Fibroblast of mammary gland (primary cell): ENCODE results near the gene AK9.
"Not testable (repeated sequence)": the region's sequence is repeated elsewhere in the genome, so short reads cannot be mapped to it uniquely, and the experiment has no call there.

ENCODE experiments used
- DNase-seq: peaks from one replicate; pipeline ENCODE4 v3.0.0-alpha.2; 2010; ENCODE audit warnings: low read depth
- H3K4me3 ChIP-seq: 2 replicates; pipeline ENCODE4 v1.5.1; 2011; ENCODE audit warnings: low read depth, mild to moderate bottlenecking, low read length, moderate library complexity; ENCODE audit not compliant: control insufficient read depth
- CTCF ChIP-seq: conservative IDR thresholded peaks from 2 replicates; pipeline ENCODE4 v1.5.1; 2011; ENCODE audit warnings: low read depth, low read length, inconsistent platforms; ENCODE audit not compliant: control insufficient read depth, insufficient read depth

Gene AK9

GRCh38 chr6:109466212-109466923 lies 224.6 kb downstream of the AK9 start:
- no peak for DNase-seq
- TF ChIP-seq CTCF, result no peak
- H3K4me3 ChIP-seq, result no peak overlapping the region

GRCh38 chr6:109465772-109466171 lies 225.2 kb downstream of the AK9 start:
- TF ChIP-seq CTCF, result no peak
- no peak for DNase-seq
- no peak overlapping the region for H3K4me3 ChIP-seq

GRCh38 chr6:109461733-109462526 lies 229.1 kb downstream of the AK9 start:
- no peak for TF ChIP-seq CTCF
- no peak overlapping the region for H3K4me3 ChIP-seq
- no peak for DNase-seq

GRCh38 chr6:109461205-109461604 lies 229.8 kb downstream of the AK9 start:
- H3K4me3 ChIP-seq, DNase-seq: not testable (repeated sequence)

- DNase-seq, result no peak
- TF ChIP-seq CTCF, result no peak
- H3K4me3 ChIP-seq, result no peak overlapping the region
Observed at GRCh38 chr6:109460161-109460829, 230.7 kb downstream of the AK9 start.

GRCh38 chr6:109458774-109459531 lies 232.0 kb downstream of the AK9 start:
- no peak for TF ChIP-seq CTCF
- no peak for DNase-seq
- H3K4me3 ChIP-seq, result no peak overlapping the region
